HEK293 (cell line): ENCODE data around the gene POLN.

Experiments used
- CTCF ChIA-PET: fragments of 350-600 bp; formaldehyde crosslinking; extraction: SDS; loops from one replicate; lab custom pipeline; 2021; ENCODE audit warnings: antibody characterized with exemption; lab: Yijun Ruan, JAX
- POLR2A ChIA-PET: fragments of 300-600 bp; formaldehyde crosslinking; extraction: SDS; loops from one replicate; lab custom pipeline; 2020; ENCODE audit warnings: antibody characterized with exemption, inconsistent platforms; lab: Yijun Ruan, JAX
- H3K27ac ChIP-seq: fragments of 200-500 bp; sonication (Bioruptor generic); 2 replicates; pipeline ENCODE4 v1.5.1; 2014; ENCODE audit warnings: low read depth, low read length, control low read depth, inconsistent platforms; ENCODE audit errors: extremely low read depth
- H3K36me3 ChIP-seq, 2 experiments: fragments of 200-500 bp in 1 of 2; sonication (Bioruptor generic) in 1 of 2; 1 replicate in 1 of 2; 2 replicates in 1 of 2; pipeline ENCODE4 v1.5.1; 2014 to 2017; ENCODE audit warnings: inconsistent platforms in 2 of 2, low read length in 2 of 2; ENCODE audit not compliant: control insufficient read depth in 2 of 2, insufficient read depth in 1 of 2
- H3K4me1 ChIP-seq: fragments of 200-500 bp; sonication (Bioruptor generic); 2 replicates; pipeline ENCODE4 v1.5.1; 2014; ENCODE audit warnings: mild to moderate bottlenecking, low read length, inconsistent platforms; ENCODE audit not compliant: control insufficient read depth, insufficient read depth
- H3K4me3 ChIP-seq: 2 replicates; pipeline ENCODE4 v1.5.1; 2011; ENCODE audit warnings: low read depth, mild to moderate bottlenecking, control low read depth, low read length, moderate library complexity
- H3K9me3 ChIP-seq: fragments of 200-500 bp; sonication (Bioruptor generic); 2 replicates; pipeline ENCODE4 v1.5.1; 2014; ENCODE audit warnings: low read depth, low read length, inconsistent platforms; ENCODE audit not compliant: control insufficient read depth, insufficient read depth
- GFI1B ChIP-seq: fragments of 450-650 bp; formaldehyde crosslinking; IDR thresholded peaks from 2 replicates; pipeline ENCODE4 v1.5.1; 2016; ENCODE audit warnings: missing biosample characterization, missing genetic modification characterization
- KLF1 ChIP-seq: fragments of 450-650 bp; formaldehyde crosslinking; IDR thresholded peaks from 2 replicates; pipeline ENCODE4 v1.5.1; 2016; ENCODE audit warnings: missing biosample characterization, missing genetic modification characterization
- KLF8 ChIP-seq: fragments of 450-650 bp; formaldehyde crosslinking; IDR thresholded peaks from 2 replicates; pipeline ENCODE4 v1.5.1; 2016; ENCODE audit warnings: missing biosample characterization, missing genetic modification characterization
- PRDM2 ChIP-seq: fragments of 450-650 bp; formaldehyde crosslinking; IDR thresholded peaks from 2 replicates; pipeline ENCODE4 v1.5.1; 2016; ENCODE audit warnings: missing biosample characterization, missing genetic modification characterization, borderline replicate concordance
- ZBTB11 ChIP-seq: fragments of 450-650 bp; formaldehyde crosslinking; conservative IDR thresholded peaks from 2 replicates; pipeline ENCODE4 v1.5.1; 2016; ENCODE audit warnings: low read depth, missing biosample characterization, missing genetic modification characterization
- ZBTB21 ChIP-seq: fragments of 450-650 bp; formaldehyde crosslinking; IDR thresholded peaks from 2 replicates; pipeline ENCODE4 v1.5.1; 2017; ENCODE audit warnings: missing biosample characterization, missing genetic modification characterization
- ZNF239 ChIP-seq: fragments of 450-650 bp; formaldehyde crosslinking; IDR thresholded peaks from 2 replicates; pipeline ENCODE4 v1.5.1; 2016; ENCODE audit warnings: missing biosample characterization, missing genetic modification characterization
- ZNF280C ChIP-seq: fragments of 450-650 bp; formaldehyde crosslinking; IDR thresholded peaks from 2 replicates; pipeline ENCODE4 v1.5.1; 2016; ENCODE audit warnings: missing biosample characterization, missing genetic modification characterization
- ZNF335 ChIP-seq: fragments of 450-650 bp; formaldehyde crosslinking; conservative IDR thresholded peaks from 2 replicates; pipeline ENCODE4 v1.5.1; 2016; ENCODE audit warnings: missing biosample characterization, missing genetic modification characterization
- ZNF354C ChIP-seq: fragments of 450-650 bp; formaldehyde crosslinking; IDR thresholded peaks from 2 replicates; pipeline ENCODE4 v1.5.1; 2016; ENCODE audit warnings: missing biosample characterization, missing genetic modification characterization, low read depth, borderline replicate concordance
- ZNF560 ChIP-seq: fragments of 450-650 bp; formaldehyde crosslinking; IDR thresholded peaks from 2 replicates; pipeline ENCODE4 v1.5.1; 2017; ENCODE audit warnings: missing biosample characterization, missing genetic modification characterization, borderline replicate concordance
- ZNF561 ChIP-seq: fragments of 450-650 bp; IDR thresholded peaks from 2 replicates; pipeline ENCODE4 v1.5.1; 2018; ENCODE audit warnings: missing biosample characterization, missing genetic modification characterization, borderline replicate concordance

Gene POLN

GRCh38 chr4:2168469-2169319 lies 73.2 kb downstream of the POLN start:
- Histone ChIP-seq H3K36me3 (peaks cover 0 to 65% of the 10 kb centered on the region in 2 experiments; a peak in 2 of 3 replicates), H3K27ac (no peak overlapping the region), H3K9me3 (no peaks in the 10 kb centered on the region), H3K4me3 (no peak overlapping the region), H3K4me1 (no peaks in the 10 kb centered on the region)
- ChIA-PET POLR2A (no interaction called here), CTCF (interaction anchor here (0.6 to 0.7 kb wide), 2 partner anchors 18 to 529 kb away, joined by 3 read pairs; no protein-coding TSS in a partner anchor)
- no peak for TF ChIP-seq PRDM2 (tag by site-specific recombination)
- TF ChIP-seq ZNF280C (tag by site-specific recombination) = no peak
- no peak for TF ChIP-seq KLF8 (tag by site-specific recombination)
- TF ChIP-seq ZNF560 (tag by site-specific recombination) = no peak
- TF ChIP-seq ZNF354C (tag by site-specific recombination) = no peak
- TF ChIP-seq ZBTB11 = no peak
- TF ChIP-seq ZNF239 (tag by site-specific recombination) = no peak
- TF ChIP-seq ZBTB21 (tag by site-specific recombination) = no peak
- TF ChIP-seq ZNF335 (tag by site-specific recombination) = no peak
- no peak for TF ChIP-seq ZNF561 (tag by site-specific recombination)
- TF ChIP-seq GFI1B (tag by site-specific recombination) = no peak
- no peak for TF ChIP-seq KLF1 (tag by site-specific recombination)
